Measurements from ENCODE around the gene PAX8.
"Not testable (repeated sequence)": the region's sequence is repeated elsewhere in the genome, so short reads cannot be mapped to it uniquely, and the experiment has no call there.

Gene PAX8

GRCh38 chr2:113304702-113305101, 26.0 kb upstream of the PAX8 start:
- Histone ChIP-seq H3K27me3 (ENCODE audit: insufficient read depth, low read length, poor library complexity) (peaks cover 6% of the 10 kb centered on the region), H3K4me3 (ENCODE audit: low read depth in 1 of 2, low read length in 2 of 2) (no peak overlapping the region), H3K9me3 (ENCODE audit: insufficient read depth, low read length, severe bottlenecking) (no peaks in the 10 kb centered on the region), H3K79me2 (ENCODE audit: insufficient read depth, low read length) (no peaks in the 10 kb centered on the region), H3K36me3 (ENCODE audit: insufficient read depth, low read length) (no peaks in the 10 kb centered on the region), H2AFZ (ENCODE audit: low read depth, low read length) (no peak overlapping the region), H4K20me1 (ENCODE audit: insufficient read depth, low read length) (no peaks in the 10 kb centered on the region), H3K27ac (ENCODE audit: low read length) (no peak overlapping the region), H3K4me2 (ENCODE audit: insufficient read depth, low read length) (no peak overlapping the region), H3K9ac (ENCODE audit: low read depth, low read length) (no peak overlapping the region), H3K4me1 (ENCODE audit: insufficient read depth, low read length) (no peaks in the 10 kb centered on the region)
- DNase-seq (no peak), ATAC-seq (ENCODE audit: insufficient read depth, low read depth) (no peak)
- TF ChIP-seq EZH2 (IDR thresholded peaks at IDR 0.05; ENCODE audit: borderline replicate concordance, low read depth, low read length, severe bottlenecking) (no peak), CTCF (IDR thresholded peaks at IDR 0.05; ENCODE audit: borderline replicate concordance, extremely low read depth, low read length, poor library complexity, severe bottlenecking) (no peak)

GRCh38 chr2:113302216-113302980, 23.7 kb upstream of the PAX8 start:
- H3K27ac ChIP-seq (ENCODE audit: low read length); H3K4me2 ChIP-seq (ENCODE audit: insufficient read depth, low read length); H3K4me3 ChIP-seq (ENCODE audit: low read depth in 1 of 2, low read length in 2 of 2); H3K27me3 ChIP-seq (ENCODE audit: insufficient read depth, low read length, poor library complexity); H4K20me1 ChIP-seq (ENCODE audit: insufficient read depth, low read length); ATAC-seq (ENCODE audit: insufficient read depth, low read depth); H3K9me3 ChIP-seq (ENCODE audit: insufficient read depth, low read length, severe bottlenecking); H3K79me2 ChIP-seq (ENCODE audit: insufficient read depth, low read length); H2AFZ ChIP-seq (ENCODE audit: low read depth, low read length); H3K36me3 ChIP-seq (ENCODE audit: insufficient read depth, low read length); H3K4me1 ChIP-seq (ENCODE audit: insufficient read depth, low read length); H3K9ac ChIP-seq (ENCODE audit: low read depth, low read length); DNase-seq: not testable (repeated sequence)

- Histone ChIP-seq H4K20me1 (ENCODE audit: insufficient read depth, low read length) (no peaks in the 10 kb centered on the region), H3K27me3 (ENCODE audit: insufficient read depth, low read length, poor library complexity) (no peaks in the 10 kb centered on the region), H2AFZ (ENCODE audit: low read depth, low read length) (no peak overlapping the region), H3K4me3 (ENCODE audit: low read depth in 1 of 2, low read length in 2 of 2) (no peak overlapping the region), H3K9ac (ENCODE audit: low read depth, low read length) (no peak overlapping the region), H3K79me2 (ENCODE audit: insufficient read depth, low read length) (no peaks in the 10 kb centered on the region), H3K36me3 (ENCODE audit: insufficient read depth, low read length) (no peaks in the 10 kb centered on the region), H3K9me3 (ENCODE audit: insufficient read depth, low read length, severe bottlenecking) (no peaks in the 10 kb centered on the region), H3K4me1 (ENCODE audit: insufficient read depth, low read length) (no peaks in the 10 kb centered on the region), H3K4me2 (ENCODE audit: insufficient read depth, low read length) (no peak overlapping the region), H3K27ac (ENCODE audit: low read length) (no peak overlapping the region)
- DNase-seq (no peak), ATAC-seq (ENCODE audit: insufficient read depth, low read depth) (no peak)
- TF ChIP-seq CTCF (IDR thresholded peaks at IDR 0.05; ENCODE audit: borderline replicate concordance, extremely low read depth, low read length, poor library complexity, severe bottlenecking) (no peak), EZH2 (IDR thresholded peaks at IDR 0.05; ENCODE audit: borderline replicate concordance, low read depth, low read length, severe bottlenecking) (no peak)
Measured at GRCh38 chr2:113300281-113300680, 21.6 kb upstream of the PAX8 start.

GRCh38 chr2:113298176-113298575, 19.5 kb upstream of the PAX8 start:
- no peak for TF ChIP-seq CTCF (IDR thresholded peaks at IDR 0.05; ENCODE audit: borderline replicate concordance, extremely low read depth, low read length, poor library complexity, severe bottlenecking)
- no peak for TF ChIP-seq EZH2 (IDR thresholded peaks at IDR 0.05; ENCODE audit: borderline replicate concordance, low read depth, low read length, severe bottlenecking)
- DNase-seq = no peak
- Histone ChIP-seq H3K4me2 (ENCODE audit: insufficient read depth, low read length) (no peak overlapping the region), H3K9me3 (ENCODE audit: insufficient read depth, low read length, severe bottlenecking) (no peaks in the 10 kb centered on the region), H3K79me2 (ENCODE audit: insufficient read depth, low read length) (no peaks in the 10 kb centered on the region), H3K4me1 (ENCODE audit: insufficient read depth, low read length) (no peaks in the 10 kb centered on the region), H4K20me1 (ENCODE audit: insufficient read depth, low read length) (no peaks in the 10 kb centered on the region), H3K36me3 (ENCODE audit: insufficient read depth, low read length) (no peaks in the 10 kb centered on the region), H2AFZ (ENCODE audit: low read depth, low read length) (no peak overlapping the region), H3K27me3 (ENCODE audit: insufficient read depth, low read length, poor library complexity) (no peaks in the 10 kb centered on the region), H3K9ac (ENCODE audit: low read depth, low read length) (no peak overlapping the region), H3K4me3 (ENCODE audit: low read depth in 1 of 2, low read length in 2 of 2) (no peak overlapping the region), H3K27ac (ENCODE audit: low read length) (no peak overlapping the region)
- ATAC-seq (ENCODE audit: insufficient read depth, low read depth) = no peak

All from DND-41 (cell line).